ENCODE data around the gene PAXX. TPM values are rescaled to one million over a fixed set of nuclear protein-coding genes. Genes with fewer than 3 reads are reported as not detected.

PAXX gene
- total and polyA plus RNA-seq, 4 donors, result 27.8 to 192 (median 41.0) TPM

GRCh38 chr9:137009217-137009616 is 17.0 kb downstream of the PAXX start:
- WGBS, 2 donors, result 91 to 92% methylated on average over 14 to 18 of the region's 18 CpGs
- H3K4me3 ChIP-seq (ENCODE audit: low read length in 2 of 2), result no peak overlapping the region
- intact Hi-C loops (cut with DNase I), result no loop called here
- H3K4me1 ChIP-seq (ENCODE audit: control insufficient read depth in 1 of 2, insufficient read depth in 2 of 2, low read length in 2 of 2), result no peaks in the 10 kb centered on the region
- no peaks in the 10 kb centered on the region for H3K27me3 ChIP-seq (ENCODE audit: control insufficient read depth in 1 of 2, insufficient read depth in 2 of 2, low read length in 1 of 2)
- no peak overlapping the region for H3K27ac ChIP-seq (ENCODE audit: low read depth in 1 of 2, low read length in 2 of 2)
- H3K9me3 ChIP-seq (ENCODE audit: control insufficient read depth, low read length), result no peaks in the 10 kb centered on the region
- no peak for DNase-seq
- ATAC-seq (ENCODE audit: low FRiP score), result no peak
- H3K36me3 ChIP-seq (ENCODE audit: control insufficient read depth in 1 of 2, insufficient read depth in 2 of 2, low read length in 1 of 2), result no peaks in the 10 kb centered on the region

- Histone ChIP-seq H3K27me3 (ENCODE audit: control insufficient read depth in 1 of 2, insufficient read depth in 2 of 2, low read length in 1 of 2) (no peaks in the 10 kb centered on the region), H3K9me3 (ENCODE audit: control insufficient read depth, low read length) (no peaks in the 10 kb centered on the region), H3K4me3 (ENCODE audit: low read length in 2 of 2) (no peak overlapping the region), H3K4me1 (ENCODE audit: control insufficient read depth in 1 of 2, insufficient read depth in 2 of 2, low read length in 2 of 2) (no peaks in the 10 kb centered on the region), H3K36me3 (ENCODE audit: control insufficient read depth in 1 of 2, insufficient read depth in 2 of 2, low read length in 1 of 2) (no peaks in the 10 kb centered on the region), H3K27ac (ENCODE audit: low read depth in 1 of 2, low read length in 2 of 2) (no peak overlapping the region)
- WGBS, 2 donors, result 94% methylated on average over 44 to 49 of the region's 49 CpGs
- no peak for DNase-seq
- no peak for ATAC-seq (ENCODE audit: low FRiP score)
- intact Hi-C loops (cut with DNase I), result no loop called here
Observed at GRCh38 chr9:137009938-137010732, 17.9 kb downstream of the PAXX start.

- H3K27ac ChIP-seq (ENCODE audit: low read depth in 1 of 2, low read length in 2 of 2), result no peak overlapping the region
- H3K36me3 ChIP-seq (ENCODE audit: control insufficient read depth in 1 of 2, insufficient read depth in 2 of 2, low read length in 1 of 2), result no peaks in the 10 kb centered on the region
- ATAC-seq (ENCODE audit: low FRiP score), result no peak
- DNase-seq, result no peak
- no peaks in the 10 kb centered on the region for H3K27me3 ChIP-seq (ENCODE audit: control insufficient read depth in 1 of 2, insufficient read depth in 2 of 2, low read length in 1 of 2)
- intact Hi-C loops (cut with DNase I), result no loop called here
- 95 to 96% methylated on average over 24 of the region's 24 CpGs for WGBS, 2 donors
- no peaks in the 10 kb centered on the region for H3K9me3 ChIP-seq (ENCODE audit: control insufficient read depth, low read length)
- H3K4me1 ChIP-seq (ENCODE audit: control insufficient read depth in 1 of 2, insufficient read depth in 2 of 2, low read length in 2 of 2), result no peaks in the 10 kb centered on the region
- H3K4me3 ChIP-seq (ENCODE audit: low read length in 2 of 2), result no peak overlapping the region
Observed at GRCh38 chr9:137011156-137011555, 18.9 kb downstream of the PAXX start.

GRCh38 chr9:137011907-137012675 is 19.9 kb downstream of the PAXX start:
- Histone ChIP-seq H3K27me3 (ENCODE audit: control insufficient read depth in 1 of 2, insufficient read depth in 2 of 2, low read length in 1 of 2) (no peaks in the 10 kb centered on the region), H3K27ac (ENCODE audit: low read depth in 1 of 2, low read length in 2 of 2) (no peak overlapping the region), H3K9me3 (ENCODE audit: control insufficient read depth, low read length) (no peaks in the 10 kb centered on the region), H3K36me3 (ENCODE audit: control insufficient read depth in 1 of 2, insufficient read depth in 2 of 2, low read length in 1 of 2) (no peaks in the 10 kb centered on the region), H3K4me1 (ENCODE audit: control insufficient read depth in 1 of 2, insufficient read depth in 2 of 2, low read length in 2 of 2) (no peaks in the 10 kb centered on the region), H3K4me3 (ENCODE audit: low read length in 2 of 2) (no peak overlapping the region)
- DNase-seq (no peak), ATAC-seq (ENCODE audit: low FRiP score) (no peak)
- intact Hi-C loops (cut with DNase I), result no loop called here
- 93% methylated on average over 28 to 39 of the region's 39 CpGs for WGBS, 2 donors

GRCh38 chr9:137012694-137013570 is 20.7 kb downstream of the PAXX start:
- no peaks in the 10 kb centered on the region for H3K27me3 ChIP-seq (ENCODE audit: control insufficient read depth in 1 of 2, insufficient read depth in 2 of 2, low read length in 1 of 2)
- ATAC-seq (ENCODE audit: low FRiP score) (no peak), DNase-seq (no peak)
- no peak overlapping the region for H3K27ac ChIP-seq (ENCODE audit: low read depth in 1 of 2, low read length in 2 of 2)
- H3K4me1 ChIP-seq (ENCODE audit: control insufficient read depth in 1 of 2, insufficient read depth in 2 of 2, low read length in 2 of 2), result no peaks in the 10 kb centered on the region
- intact Hi-C loops (cut with DNase I), result no loop called here
- no peaks in the 10 kb centered on the region for H3K9me3 ChIP-seq (ENCODE audit: control insufficient read depth, low read length)
- WGBS, 2 donors, result 84 to 88% methylated on average over 51 to 67 of the region's 67 CpGs
- no peak overlapping the region for H3K4me3 ChIP-seq (ENCODE audit: low read length in 2 of 2)
- H3K36me3 ChIP-seq (ENCODE audit: control insufficient read depth in 1 of 2, insufficient read depth in 2 of 2, low read length in 1 of 2), result no peaks in the 10 kb centered on the region

- no peaks in the 10 kb centered on the region for H3K9me3 ChIP-seq (ENCODE audit: control insufficient read depth, low read length)
- no peak overlapping the region for H3K4me3 ChIP-seq (ENCODE audit: low read length in 2 of 2)
- no peaks in the 10 kb centered on the region for H3K4me1 ChIP-seq (ENCODE audit: control insufficient read depth in 1 of 2, insufficient read depth in 2 of 2, low read length in 2 of 2)
- ATAC-seq (ENCODE audit: low FRiP score), result no peak
- no peaks in the 10 kb centered on the region for H3K36me3 ChIP-seq (ENCODE audit: control insufficient read depth in 1 of 2, insufficient read depth in 2 of 2, low read length in 1 of 2)
- H3K27me3 ChIP-seq (ENCODE audit: control insufficient read depth in 1 of 2, insufficient read depth in 2 of 2, low read length in 1 of 2), result no peaks in the 10 kb centered on the region
- H3K27ac ChIP-seq (ENCODE audit: low read depth in 1 of 2, low read length in 2 of 2), result no peak overlapping the region
- WGBS, 2 donors, result 94 to 95% methylated on average over 20 of the region's 20 CpGs
- intact Hi-C loops (cut with DNase I), result no loop called here
- no peak for DNase-seq
Observed at GRCh38 chr9:137013571-137013940, 21.3 kb downstream of the PAXX start.

GRCh38 chr9:137014166-137014565 is 21.9 kb downstream of the PAXX start:
- intact Hi-C loops (cut with DNase I), result no loop called here
- no peak overlapping the region for H3K4me3 ChIP-seq (ENCODE audit: low read length in 2 of 2)
- WGBS, 2 donors, result 91 to 92% methylated on average over 22 to 23 of the region's 23 CpGs
- no peak overlapping the region for H3K27ac ChIP-seq (ENCODE audit: low read depth in 1 of 2, low read length in 2 of 2)
- no peaks in the 10 kb centered on the region for H3K27me3 ChIP-seq (ENCODE audit: control insufficient read depth in 1 of 2, insufficient read depth in 2 of 2, low read length in 1 of 2)
- no peaks in the 10 kb centered on the region for H3K9me3 ChIP-seq (ENCODE audit: control insufficient read depth, low read length)
- H3K36me3 ChIP-seq (ENCODE audit: control insufficient read depth in 1 of 2, insufficient read depth in 2 of 2, low read length in 1 of 2), result no peaks in the 10 kb centered on the region
- H3K4me1 ChIP-seq (ENCODE audit: control insufficient read depth in 1 of 2, insufficient read depth in 2 of 2, low read length in 2 of 2), result no peaks in the 10 kb centered on the region
- ATAC-seq (ENCODE audit: low FRiP score), result no peak
- DNase-seq, result no peak

GRCh38 chr9:137014776-137015539 is 22.7 kb downstream of the PAXX start:
- Histone ChIP-seq H3K27me3 (ENCODE audit: control insufficient read depth in 1 of 2, insufficient read depth in 2 of 2, low read length in 1 of 2) (no peaks in the 10 kb centered on the region), H3K36me3 (ENCODE audit: control insufficient read depth in 1 of 2, insufficient read depth in 2 of 2, low read length in 1 of 2) (no peaks in the 10 kb centered on the region), H3K4me3 (ENCODE audit: low read length in 2 of 2) (no peak overlapping the region), H3K27ac (ENCODE audit: low read depth in 1 of 2, low read length in 2 of 2) (no peak overlapping the region), H3K4me1 (ENCODE audit: control insufficient read depth in 1 of 2, insufficient read depth in 2 of 2, low read length in 2 of 2) (no peaks in the 10 kb centered on the region), H3K9me3 (ENCODE audit: control insufficient read depth, low read length) (no peaks in the 10 kb centered on the region)
- no peak for DNase-seq
- 96% methylated on average over 36 of the region's 36 CpGs for WGBS, 2 donors
- ATAC-seq (ENCODE audit: low FRiP score), result no peak
- intact Hi-C loops (cut with DNase I), result no loop called here
